HG03571 (cell line): Measurements from ENCODE around the gene HOXB13.
"Not testable (repeated sequence)": the region's sequence is repeated elsewhere in the genome, so short reads cannot be mapped to it uniquely, and the experiment has no call there.

Experiments used
- ATAC-seq: cut with Tn5 transposase; IDR thresholded peaks from one replicate; pipeline ENCODE4 v1.9.1; 2021; ENCODE audit not compliant: unreplicated experiment

HOXB13 gene

DNA sequence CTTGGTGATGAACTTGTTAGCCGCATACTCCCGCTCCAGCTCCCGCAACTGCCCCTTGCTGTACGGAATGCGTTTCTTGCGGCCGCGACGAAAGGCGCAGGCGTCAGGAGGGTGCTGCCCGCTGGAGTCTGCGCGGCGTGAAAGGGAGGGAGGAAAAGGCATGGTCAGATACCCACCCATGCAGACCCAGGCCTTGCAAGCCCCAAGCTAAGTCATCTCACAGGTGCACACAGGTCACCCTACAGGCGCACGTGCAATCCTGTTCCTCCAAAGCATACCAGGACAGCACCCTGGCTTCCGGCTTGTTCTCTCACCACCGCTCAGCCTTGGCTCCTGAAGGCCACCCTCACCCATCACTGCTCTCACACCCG, 1.6 kb downstream of the HOXB13 start:
- no peak for ATAC-seq

DNA sequence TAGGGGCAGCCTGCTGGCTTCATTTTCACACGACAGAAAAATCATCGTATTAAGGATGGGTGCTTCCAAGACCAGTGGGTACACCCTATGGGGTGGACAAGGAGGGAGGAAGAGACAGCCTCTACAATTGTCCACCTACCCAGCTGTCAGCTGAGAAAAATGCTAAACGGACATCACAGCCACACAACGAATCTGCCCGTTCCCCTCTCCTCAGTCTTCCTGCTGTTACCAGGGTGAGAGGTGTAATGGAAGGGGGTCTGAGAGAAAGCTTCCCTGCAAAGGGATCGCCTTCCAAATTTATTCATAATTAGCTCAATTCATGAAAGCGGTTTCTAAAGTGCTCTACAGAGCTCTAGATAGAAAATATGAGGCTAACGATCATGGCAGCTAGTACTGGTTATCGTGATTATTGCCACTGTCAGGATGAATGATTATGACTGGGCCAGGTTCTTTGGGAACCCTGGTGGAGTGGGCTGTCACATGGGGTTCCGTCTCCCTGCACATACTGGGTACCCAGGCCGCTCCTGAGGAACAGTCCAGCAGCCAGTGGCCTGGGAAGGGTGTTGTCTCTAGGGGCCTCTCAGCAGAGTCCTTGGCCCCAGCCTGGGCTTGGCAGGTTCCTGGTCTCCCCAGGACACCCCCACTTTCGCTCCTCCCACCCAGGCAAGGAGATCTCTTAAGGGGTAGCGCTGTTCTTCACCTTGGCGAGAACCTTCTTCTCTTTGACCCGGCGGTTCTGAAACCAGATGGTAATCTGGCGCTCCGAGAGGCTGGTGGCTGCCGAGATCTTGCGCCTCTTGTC, 2.2 kb downstream of the HOXB13 start:
- ATAC-seq = no peak

DNA sequence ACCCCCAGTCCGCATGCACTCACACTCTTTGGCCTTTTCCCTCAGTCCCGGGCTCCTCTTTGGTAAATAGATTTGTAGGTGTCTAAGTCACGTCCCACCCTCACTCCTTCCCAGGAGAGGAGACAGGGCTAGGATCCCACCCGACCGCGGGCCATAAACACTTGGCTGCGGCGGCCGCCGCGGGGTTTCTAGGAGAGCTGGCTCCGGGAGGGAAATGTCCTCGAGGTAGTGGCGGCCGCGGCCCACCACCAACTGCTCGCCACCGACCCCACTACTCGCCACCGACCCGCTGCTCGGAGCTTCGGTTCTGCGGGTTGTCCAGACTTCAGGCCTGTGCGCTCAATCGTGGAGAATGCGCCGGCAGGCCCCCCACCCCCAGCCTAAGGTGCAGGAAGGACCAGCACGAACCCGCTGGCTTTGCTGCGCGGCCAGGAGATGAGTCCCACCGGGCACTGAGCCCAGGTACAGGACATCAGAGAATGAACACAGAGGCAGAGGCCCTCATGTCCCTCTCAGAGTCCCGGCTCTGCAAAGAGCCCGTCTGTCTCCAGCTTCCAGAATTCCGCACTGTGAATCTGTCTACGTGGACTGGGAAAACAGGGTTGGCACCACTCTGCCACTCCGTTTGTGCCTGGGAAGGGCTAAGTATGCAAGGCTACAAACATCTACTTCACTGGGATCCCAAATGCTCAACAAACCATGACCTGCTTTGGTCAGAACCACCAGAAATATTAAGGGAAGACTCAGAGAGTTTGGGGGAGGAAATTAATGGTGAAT, 3.1 kb downstream of the HOXB13 start:
- ATAC-seq = no peak

DNA sequence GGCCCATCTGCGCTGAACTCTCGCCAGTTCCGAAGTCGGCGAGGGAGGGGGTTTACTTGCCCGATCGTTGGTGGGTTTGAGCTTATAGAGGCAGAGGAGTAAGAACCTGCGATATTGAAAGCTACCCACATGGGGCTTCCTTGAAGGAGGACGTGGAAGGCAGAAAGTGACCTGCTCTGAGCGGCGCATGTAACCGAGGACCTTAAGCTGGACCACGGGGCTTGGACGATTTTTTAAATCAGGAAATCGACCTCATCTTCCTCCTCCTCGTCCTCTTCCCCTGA, 3.6 kb downstream of the HOXB13 start:
- no peak for ATAC-seq

DNA sequence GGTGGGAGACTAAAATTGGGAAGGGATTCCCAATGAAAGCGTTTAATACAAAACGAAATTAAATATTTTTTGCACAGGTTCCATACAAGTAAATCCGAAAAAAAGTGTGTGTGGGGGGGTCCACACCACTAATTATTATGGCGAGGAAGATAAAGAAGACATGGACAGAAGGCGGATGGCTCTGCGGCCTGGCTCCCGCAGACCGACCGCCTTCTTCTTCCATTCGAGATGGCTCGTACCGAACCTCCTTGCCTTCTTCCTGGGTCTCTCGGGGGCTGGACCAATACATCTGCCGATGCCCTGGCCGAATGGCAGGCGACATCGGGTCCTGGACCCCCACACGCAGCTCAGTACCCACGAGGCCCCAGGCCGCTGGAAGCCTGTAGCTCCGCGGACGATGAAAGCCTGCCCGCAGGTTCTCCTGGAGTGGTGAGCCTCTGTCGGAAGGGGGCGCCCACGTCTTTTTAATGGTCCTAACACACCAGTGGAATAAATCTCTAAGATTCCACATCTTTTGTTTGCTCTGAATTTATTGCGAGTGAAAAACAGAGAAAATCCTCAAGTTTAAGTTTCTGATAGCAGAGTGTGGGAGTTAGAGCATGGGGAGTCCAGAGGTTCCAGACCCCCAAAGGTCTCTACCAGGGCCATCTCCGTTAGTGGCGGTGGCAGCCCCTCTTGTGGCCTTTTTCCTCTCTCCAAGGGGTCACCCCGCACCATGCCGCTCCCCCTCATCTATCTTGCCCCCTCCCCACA, 4.1 kb downstream of the HOXB13 start:
- ATAC-seq = no peak

DNA sequence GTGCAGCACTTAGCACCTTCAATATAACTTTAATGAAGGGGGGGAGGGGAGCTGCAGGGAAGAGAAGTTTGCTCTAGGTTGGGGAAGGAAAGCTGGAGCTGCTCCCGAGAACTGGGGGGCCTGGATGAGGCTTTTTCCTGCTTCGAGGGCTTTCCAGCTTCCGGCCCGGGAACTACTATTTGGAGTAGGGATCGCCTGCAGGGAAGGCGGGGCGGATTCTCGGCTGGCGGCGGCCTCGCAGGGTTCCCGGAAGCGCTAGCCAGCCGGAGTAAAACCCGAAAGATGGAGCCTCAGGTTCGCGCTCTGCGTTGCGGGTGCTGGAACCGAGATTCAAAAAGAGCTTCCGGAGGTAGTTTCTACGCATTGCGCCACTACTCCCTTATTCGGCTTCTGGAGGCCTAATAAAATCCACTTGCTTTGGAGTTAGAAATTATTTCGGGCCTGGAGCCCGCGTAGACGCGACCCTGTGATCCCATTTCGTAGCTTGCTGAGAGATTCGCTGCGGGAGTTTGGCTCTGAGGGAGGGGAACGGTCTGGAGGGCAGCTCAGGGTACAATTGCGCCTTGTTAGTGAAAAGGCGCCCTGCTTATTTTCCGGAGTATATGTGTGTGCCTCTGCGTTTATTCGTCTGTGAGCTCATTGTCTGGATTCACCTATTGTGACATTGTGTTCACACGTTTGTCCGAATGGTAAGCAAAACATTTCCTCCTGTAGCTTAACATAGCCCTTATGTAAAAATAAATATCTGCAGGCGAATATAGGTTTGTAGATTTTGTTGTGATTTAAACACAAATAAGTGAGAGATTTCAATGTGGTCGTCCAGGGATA, 4.9 kb downstream of the HOXB13 start:
- no peak for ATAC-seq

DNA sequence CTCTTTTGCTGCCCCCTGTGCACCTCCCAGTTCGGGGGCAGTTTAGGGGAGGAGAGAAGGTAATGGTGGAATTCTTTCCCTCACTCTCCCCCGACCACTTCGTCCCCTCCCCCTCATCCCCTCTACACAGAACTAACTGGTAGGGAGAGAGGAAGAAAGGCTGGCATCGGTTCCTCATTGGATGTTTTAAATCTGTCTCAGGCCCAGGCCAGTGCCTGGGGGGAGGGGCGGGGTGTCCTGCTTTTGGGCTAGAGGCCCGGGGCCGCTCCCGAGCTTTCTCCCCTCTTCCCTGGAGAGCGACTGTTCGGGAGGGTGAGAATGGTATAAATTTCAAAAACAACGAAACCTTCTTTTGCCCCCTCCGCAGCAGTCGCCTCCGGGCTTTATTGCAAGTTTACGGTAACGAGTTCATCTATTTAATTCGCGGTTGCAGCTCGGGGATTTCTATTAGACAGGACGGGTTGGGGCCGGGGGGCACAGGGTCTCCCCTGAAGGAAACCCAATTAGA, 5.6 kb downstream of the HOXB13 start, which contains the start of gene PRAC2:
Gene PRAC2, plus strand, starts transcription at position 271 of the 508 bp plus-strand sequence. CDS start 1,226 bp downstream, outside the sequence.
- no peak for ATAC-seq

DNA sequence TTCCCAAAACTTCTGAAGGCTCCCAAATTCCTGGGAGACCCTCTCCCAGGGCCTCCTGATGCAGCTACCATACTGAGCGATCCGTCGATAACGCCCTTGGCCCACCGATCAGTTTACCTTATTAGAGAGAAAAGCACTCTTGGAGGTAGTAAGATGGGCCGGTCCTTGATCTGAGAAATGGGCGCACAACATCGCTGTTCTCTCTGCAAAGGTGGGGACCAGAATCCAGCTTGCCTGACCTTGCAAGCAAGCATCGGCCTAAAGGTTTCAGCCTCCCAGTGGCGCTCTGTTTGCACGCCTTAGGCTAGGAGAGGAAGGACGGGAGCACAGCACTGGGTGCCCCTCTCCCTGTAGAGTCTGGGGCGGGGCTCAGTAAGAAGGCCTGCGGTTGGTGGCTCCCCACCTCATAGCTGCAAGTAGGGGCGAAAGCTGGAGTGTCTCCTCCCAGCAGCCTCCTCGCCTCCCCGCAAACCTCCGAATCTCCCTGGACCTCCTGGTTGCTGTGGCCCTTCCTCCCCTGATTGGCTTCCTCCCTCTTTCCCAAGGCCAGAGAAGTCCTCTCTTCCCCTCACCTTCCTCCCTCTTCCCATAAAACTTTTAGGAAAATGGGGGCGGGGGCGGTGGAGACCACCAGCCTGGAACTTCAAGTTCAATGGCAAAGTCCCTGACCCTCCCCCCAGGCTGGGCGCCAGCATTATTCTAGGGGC, 6.2 kb downstream of the HOXB13 start, which contains the start of gene PRAC1:
Gene PRAC1, minus strand, starts transcription at position 318 of the 707 bp plus-strand sequence. Its CDS starts 126 bp downstream, at position 192.
- ATAC-seq = no peak

DNA sequence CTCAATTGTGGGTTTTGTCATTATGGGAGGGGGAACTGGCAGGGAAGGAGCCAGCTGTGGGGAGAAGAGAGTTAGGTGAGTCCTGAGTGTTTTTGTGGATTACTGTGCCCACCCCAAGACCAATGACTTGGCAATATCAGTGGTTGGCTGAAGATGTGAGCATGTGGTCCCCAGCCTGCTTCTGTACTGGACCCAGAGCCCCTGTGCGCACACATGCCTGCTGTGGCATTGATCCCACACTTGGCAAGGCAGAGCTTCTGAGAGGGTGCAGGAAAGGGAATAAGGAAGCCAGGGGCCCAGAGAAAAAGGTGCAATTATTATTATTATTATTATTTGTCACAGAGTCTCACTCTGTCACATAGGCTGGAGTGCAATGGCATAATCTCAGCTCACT, 7.5 kb downstream of the HOXB13 start:
- no peak for ATAC-seq

DNA sequence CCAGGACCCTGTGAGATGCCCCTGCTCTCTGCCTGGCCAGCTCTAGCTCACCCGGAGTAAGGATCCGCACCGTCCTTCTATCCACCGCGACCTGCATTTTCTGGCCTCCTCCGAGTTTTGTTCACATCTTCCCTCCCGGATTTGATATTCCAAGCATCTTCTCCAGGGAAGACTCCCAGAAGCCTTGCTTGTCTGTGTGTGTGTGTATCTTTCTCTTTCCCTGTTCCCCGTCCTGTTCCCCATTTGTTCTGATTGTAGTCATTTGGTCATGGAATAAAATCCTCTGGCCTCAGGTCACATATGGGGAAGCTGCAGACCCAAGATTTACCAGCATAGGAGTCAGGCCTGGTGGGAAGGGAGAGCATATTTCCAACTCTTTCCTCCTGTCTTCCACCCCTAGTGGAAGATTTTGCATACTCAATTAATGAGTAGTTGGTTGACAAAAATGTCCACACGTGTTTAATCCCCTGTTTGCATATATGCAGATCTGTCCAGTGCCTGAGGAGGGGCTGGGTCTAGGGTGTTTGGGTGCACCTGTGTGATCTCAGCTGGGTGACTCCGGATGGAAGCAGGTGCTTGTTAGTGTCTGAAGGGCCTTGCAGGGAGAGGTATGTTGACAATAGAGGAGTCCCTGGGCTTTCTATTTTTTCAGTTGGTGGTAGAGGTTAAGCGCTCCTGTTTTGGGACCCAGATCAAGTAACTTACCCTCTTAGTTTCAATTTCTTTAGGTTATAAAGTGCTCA, 8.1 kb downstream of the HOXB13 start:
- ATAC-seq = no peak

DNA sequence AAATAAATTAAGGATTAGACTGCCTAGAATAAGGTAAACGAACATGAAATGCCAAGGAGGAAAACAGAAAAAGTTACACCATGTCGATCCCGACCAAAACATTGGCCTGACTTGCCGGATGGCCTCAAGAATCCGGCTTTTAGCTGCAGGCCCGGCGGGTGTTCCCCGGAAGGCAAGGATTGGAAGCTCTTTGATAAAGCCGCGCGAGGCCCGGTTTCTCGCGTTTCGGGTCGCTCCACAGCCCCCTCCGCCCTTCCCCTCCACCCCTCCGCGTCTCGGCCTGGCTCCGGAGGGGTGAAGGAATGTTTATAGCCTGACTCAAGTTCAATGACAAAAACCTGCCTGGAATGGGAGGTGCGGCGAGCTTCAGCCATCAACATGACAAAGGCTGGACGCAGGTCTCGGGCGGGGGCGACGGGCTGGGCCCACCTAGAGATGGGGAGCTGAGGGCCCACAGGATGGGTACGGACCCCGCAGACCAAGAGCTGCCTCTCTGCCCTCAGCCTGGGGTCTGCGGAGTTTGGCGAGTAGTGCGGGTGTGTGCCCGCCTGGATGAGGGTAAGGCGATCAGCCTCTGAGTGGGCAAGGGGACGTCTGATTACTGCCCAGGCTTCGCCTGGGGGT, 8.8 kb downstream of the HOXB13 start:
- ATAC-seq = no peak

DNA sequence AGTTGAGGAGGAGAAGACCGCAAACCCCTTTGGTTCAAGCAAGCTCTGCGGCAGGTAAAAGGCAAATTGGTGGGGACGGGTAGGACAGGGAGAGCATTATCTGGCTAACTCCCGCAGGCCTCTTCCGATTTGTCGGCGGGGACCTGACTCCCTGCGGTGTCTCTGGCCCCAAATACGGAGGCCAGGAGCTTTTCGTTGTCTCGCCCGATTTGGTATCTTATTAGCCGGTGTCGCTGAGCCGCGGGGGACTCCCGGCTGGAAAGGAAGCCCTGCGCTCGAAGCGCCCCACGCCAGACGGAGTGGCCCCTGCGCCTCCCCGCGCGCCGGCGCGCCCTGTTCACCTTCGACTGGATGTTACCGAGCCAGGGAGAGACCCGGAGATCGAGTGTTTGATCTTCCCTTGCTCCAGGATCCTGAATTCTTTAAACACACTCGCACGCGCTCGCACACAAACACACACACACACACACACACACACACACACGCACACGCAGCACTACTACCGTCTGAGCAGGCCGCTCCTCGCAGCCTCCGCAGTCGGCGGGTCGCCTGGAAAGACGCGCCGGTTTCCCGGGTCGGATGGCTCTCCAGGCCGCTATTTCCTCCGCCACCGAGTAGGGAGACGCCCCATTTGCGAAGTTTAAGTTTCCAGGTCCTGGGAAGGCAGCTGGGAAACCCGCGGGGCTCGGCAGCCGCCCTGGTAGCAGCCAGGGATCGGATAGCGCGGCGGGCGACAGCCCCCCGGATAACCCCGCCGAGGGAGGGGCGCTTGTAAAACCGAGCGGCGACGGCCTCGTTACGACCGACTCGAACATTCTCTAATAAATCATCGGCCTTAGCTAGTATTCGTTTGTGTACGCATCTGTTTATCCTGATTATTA, 9.5 kb downstream of the HOXB13 start:
- ATAC-seq = no peak

DNA sequence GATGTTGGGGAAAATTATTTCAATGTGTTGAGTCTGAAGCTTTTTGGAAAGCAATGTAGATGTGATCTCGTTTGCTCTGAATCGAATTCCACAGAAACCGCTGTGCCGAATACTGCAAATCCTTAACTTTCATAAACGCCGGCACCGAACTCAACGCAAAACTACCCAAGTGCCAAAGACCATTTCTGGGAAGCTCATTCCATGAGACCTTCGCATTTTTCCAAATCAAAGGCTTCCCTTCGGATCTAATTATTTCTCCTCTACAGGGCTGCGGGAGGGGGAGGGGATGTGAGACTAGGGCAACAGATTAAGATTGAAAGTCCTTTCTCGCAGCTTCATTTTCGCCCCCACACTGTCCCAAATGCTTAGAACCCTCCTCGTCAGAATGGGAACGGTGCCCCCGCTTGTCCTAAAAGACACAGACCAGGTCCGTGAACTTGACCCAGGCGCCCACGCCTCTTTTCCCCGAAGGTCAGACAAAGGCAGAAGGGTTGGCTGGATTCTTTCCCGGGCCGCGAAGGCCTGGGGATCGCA, 10.3 kb downstream of the HOXB13 start:
- ATAC-seq = no peak

DNA sequence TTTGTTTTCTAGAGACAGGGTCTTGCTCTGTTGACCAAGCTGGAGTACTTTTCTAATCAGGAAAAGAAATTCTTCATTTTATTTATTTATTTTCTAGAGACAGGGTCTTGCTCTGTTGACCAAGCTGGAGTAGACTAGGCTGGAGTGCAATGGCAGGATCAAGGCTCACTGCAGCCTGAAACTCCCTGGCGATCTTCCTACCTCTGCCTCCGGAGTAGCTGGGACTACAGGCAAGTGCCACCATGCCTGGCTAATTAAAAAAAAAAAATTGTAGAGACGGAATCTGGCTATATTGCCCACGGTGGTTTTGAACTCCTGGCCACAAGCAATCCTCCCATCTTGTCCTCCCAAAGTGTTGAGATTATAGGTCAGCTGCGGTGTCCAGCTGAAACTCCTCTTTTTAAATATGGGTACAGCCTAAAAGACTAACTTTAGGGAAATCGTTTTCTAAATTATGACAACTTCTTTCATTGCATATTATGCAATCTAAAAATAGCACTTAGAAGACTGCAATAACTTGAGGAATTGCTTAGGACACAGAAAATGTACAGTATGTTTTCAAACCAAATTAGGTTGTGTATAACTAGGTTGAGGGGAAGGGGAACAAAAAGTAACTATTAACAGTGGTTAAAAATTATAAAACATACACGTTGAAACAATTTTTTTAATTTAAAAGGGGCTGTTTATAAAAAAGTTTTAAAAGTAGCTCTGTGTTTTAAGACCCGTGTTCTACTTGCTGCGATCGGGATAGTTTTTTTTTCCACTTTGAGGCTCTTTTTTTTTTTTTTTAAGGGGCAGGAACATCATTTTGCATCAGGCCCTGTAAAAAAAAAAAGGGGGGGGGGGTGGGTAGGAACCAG, 11.0 kb downstream of the HOXB13 start:
- ATAC-seq = no peak

DNA sequence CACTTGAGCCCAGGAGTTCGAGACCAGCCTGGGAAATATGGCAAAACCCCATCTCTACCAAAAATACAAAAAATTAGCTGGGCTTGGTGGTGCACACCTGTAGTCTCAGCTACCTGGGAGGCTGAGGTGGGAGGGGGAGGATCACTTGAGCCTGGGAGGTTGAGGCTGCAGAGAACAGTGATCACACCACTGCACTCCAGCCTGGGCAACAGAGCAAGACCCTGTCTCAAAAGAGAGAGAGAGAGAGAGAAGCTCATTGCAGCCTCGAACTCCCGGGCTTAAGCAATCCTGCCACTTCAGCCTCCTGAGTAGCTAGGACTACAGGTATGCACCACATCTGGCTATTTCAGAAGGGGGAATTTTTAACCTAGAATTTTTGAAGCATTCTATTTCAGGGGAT, 12.0 kb downstream of the HOXB13 start:
- not testable (repeated sequence) for ATAC-seq

DNA sequence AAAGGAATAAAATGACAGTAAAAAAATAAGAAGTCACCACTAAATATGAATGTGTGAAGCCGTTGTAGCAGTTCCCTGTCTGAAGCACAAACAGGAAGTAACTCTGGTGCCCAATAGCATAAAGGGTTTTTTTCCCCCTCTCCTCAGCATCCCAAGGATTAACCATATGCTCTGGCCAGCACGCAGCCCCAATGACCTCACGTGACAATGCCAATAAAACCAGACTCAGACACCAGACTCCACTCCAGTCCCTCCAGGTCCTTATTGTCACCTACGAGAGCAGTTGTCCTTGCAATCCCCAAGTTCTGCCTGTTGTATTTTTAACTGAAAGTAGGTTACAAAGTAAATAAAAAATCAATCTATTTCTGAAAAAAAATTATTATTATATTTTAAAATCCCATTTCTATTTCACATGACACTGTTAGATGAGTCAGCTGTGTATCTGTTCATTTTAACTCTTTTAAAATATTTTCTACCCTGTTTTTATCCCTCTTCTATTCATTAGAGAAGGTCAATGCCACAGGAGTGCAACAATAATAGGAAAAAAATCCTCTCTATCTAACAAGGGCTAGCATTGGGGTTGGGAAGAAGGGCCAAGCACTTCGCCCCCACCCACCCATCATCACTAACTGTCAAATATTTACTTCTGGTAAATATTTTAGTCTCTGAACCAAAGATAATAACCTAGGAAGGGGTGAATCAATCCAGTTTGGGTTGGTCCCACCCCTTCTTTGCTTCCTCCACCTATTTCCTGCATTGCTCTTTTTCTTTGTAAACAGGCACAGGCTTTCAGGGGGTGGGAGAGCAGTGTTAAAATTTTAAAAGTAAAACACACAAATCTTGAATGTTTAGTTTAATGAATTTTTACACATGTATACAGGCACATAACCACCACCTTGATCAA, 12.8 kb downstream of the HOXB13 start:
- no peak for ATAC-seq
